Mucosa of descending colon (tissue), 3 donors: ENCODE results near the gene PDSS2. TPM values are rescaled to one million over a fixed set of nuclear protein-coding genes. Genes with fewer than 3 reads are reported as not detected.
A peak's percentile ranks its signal among the peaks of the same experiment; 100 is the strongest.

Source experiments
- ATAC-seq: fragments of 200-7000 bp; cut with Tn5 transposase; one replicate; pipeline ENCODE4 v1.9.1; 2020; ENCODE audit warnings: mild to moderate bottlenecking, moderate library complexity
- DNase-seq, 3 donors: peaks; one replicate each; pipeline ENCODE4 v3.0.0-alpha.2; 2020
- H3K36me3 ChIP-seq: fragments of 200-600 bp; one replicate; pipeline ENCODE4 v1.8.0; 2021; ENCODE audit warnings: low read depth, mild to moderate bottlenecking
- H3K4me1 ChIP-seq: fragments of 200-600 bp; one replicate; pipeline ENCODE4 v1.8.0; 2021; ENCODE audit warnings: low read depth, mild to moderate bottlenecking
- H3K4me3 ChIP-seq: fragments of 200-600 bp; one replicate; pipeline ENCODE4 v1.8.0; 2021; ENCODE audit warnings: mild to moderate bottlenecking
- H3K9me3 ChIP-seq: fragments of 200-600 bp; one replicate; pipeline ENCODE4 v1.8.0; 2021; ENCODE audit warnings: mild to moderate bottlenecking
- CTCF ChIP-seq: fragments of 200-600 bp; IDR thresholded peaks from one replicate; pipeline ENCODE4 v1.8.0; 2022; ENCODE audit warnings: antibody characterized with exemption, mild to moderate bottlenecking
- intact Hi-C, 2 donors: fragments of 100-400 bp; cut with DNase I in 1 of 2; cut with micrococcal nuclease in 1 of 2; formaldehyde crosslinking; loops; one replicate each; pipeline versions ENCODE4 v1.11.0 to v1.11.1; 2022; cut with DNase I, micrococcal nuclease
- total RNA-seq, 3 donors: library from RNA; stranded (reverse); fragmentation: NEBNext Ultra II Directional in 2 of 3; extraction: Animal tissue kit (Norgen Biotek cat#: 25700) in 2 of 3; gene quantifications; one replicate each; pipeline versions ENCODE4 v1.2.1 to v1.2.4, GENCODE V29; 2021 to 2023
- donor health status: DM: no; HTN: no; CAD: no; lungs with moderate emphysema.
- donor health status: DM: no; HTN: no; CAD: no.
- donor health status: DM: no; HTN: yes; CAD: no.

The PDSS2 gene
- total RNA-seq, 3 donors from 2014 or later = 16.2 to 26.3 (median 25.6) TPM

GRCh38 chr6:107490566-107491137 is 31.3 kb upstream of the PDSS2 start:
- ATAC-seq = peak; percentile 17
- Histone ChIP-seq H3K4me3 (peak overlapping the region; percentile 12), H3K36me3 (no peaks in the 10 kb centered on the region), H3K9me3 (no peaks in the 10 kb centered on the region), H3K4me1 (peaks cover 26% of the 10 kb centered on the region)
- no peak for TF ChIP-seq CTCF
- intact Hi-C loops = no loop called here
- peak in 1 of 3 donors; percentile 29 for DNase-seq

- ATAC-seq (peak; percentile 53), DNase-seq (peak; percentile 23 to 66 (median 43))
- Histone ChIP-seq H3K9me3 (no peaks in the 10 kb centered on the region), H3K4me3 (peak within 1 kb of the TSS; percentile 12), H3K4me1 (peaks cover 26% of the 10 kb centered on the region), H3K36me3 (no peaks in the 10 kb centered on the region)
- intact Hi-C loops = no loop called here
- TF ChIP-seq CTCF = no peak
Measured at GRCh38 chr6:107489636-107490565, 30.5 kb upstream of the PDSS2 start, which contains the start of gene SOBP. SOBP (plus strand) TSS chr6:107490117; CDS start chr6:107490617, 500 bp downstream.

- intact Hi-C loops = no loop called here
- no peak overlapping the region for H3K4me3 ChIP-seq
- no peak for TF ChIP-seq CTCF
- H3K36me3 ChIP-seq = no peaks in the 10 kb centered on the region
- DNase-seq (peak; percentile 25 to 56 (median 38)), ATAC-seq (peak; percentile 37)
- peaks cover 26% of the 10 kb centered on the region for H3K4me1 ChIP-seq
- no peaks in the 10 kb centered on the region for H3K9me3 ChIP-seq
Measured at GRCh38 chr6:107488875-107489635, 29.7 kb upstream of the PDSS2 start.

GRCh38 chr6:107488174-107488874 is 29.0 kb upstream of the PDSS2 start:
- intact Hi-C loops = no loop called here
- peaks cover 26% of the 10 kb centered on the region for H3K4me1 ChIP-seq
- no peak for TF ChIP-seq CTCF
- no peak for DNase-seq
- no peaks in the 10 kb centered on the region for H3K36me3 ChIP-seq
- no peak overlapping the region for H3K4me3 ChIP-seq
- H3K9me3 ChIP-seq = no peaks in the 10 kb centered on the region
- ATAC-seq = no peak

GRCh38 chr6:107485157-107485556 is 25.8 kb upstream of the PDSS2 start:
- ATAC-seq = no peak

More at GRCh38 chr6:107485157-107485556, 25.8 kb upstream of the PDSS2 start:
- Histone ChIP-seq H3K4me1 (peaks cover 13% of the 10 kb centered on the region), H3K9me3 (no peaks in the 10 kb centered on the region), H3K4me3 (no peak overlapping the region), H3K36me3 (no peaks in the 10 kb centered on the region)
- intact Hi-C loops = no loop called here
- TF ChIP-seq CTCF = no peak
- DNase-seq = no peak
